ENCODE measurements around the gene COG2. TPM values are rescaled to one million over a fixed set of nuclear protein-coding genes. Genes with fewer than 3 reads are reported as not detected.

COG2 gene
- total and polyA plus RNA-seq, 2 of the 13 experiments (the other 11 are each of a cell fraction or from before 2014, with no cell fraction given), result 16.8 to 36.3 TPM

DNA sequence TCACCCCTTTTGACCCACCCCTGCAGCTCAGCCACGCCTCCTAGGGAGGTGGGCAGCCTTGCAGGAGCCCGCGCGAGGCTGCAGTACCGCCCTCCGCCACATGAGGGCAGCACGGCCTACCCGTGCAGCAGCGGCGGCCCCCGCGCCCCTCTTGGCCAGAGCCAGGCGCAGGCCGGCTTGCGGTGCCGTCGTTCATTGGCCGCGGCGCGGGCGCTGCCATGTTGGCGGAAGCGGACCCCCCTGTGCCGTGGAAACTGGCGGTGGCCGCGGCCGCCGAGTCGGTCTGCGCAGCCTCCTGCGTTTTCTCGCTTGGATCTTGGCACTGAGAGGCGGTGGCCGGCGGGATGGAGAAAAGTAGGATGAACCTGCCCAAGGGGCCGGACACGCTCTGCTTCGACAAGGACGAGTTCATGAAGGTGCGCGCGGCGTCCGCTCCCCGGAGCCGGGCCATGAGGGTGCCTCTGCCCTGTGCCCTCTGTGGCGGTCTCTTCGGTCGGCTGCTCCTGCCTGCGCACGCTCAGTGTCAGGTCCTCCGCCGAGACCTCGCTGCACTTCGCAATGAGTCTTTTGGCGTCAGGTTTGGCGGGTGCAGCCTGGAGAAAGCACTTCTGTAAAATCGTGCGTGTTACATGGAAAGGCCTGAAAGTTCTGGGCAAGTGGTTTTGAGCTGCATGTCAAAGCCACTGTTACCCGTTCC lies at the start of gene COG2 (continued):
- TF ChIP-seq, protein P1, sequence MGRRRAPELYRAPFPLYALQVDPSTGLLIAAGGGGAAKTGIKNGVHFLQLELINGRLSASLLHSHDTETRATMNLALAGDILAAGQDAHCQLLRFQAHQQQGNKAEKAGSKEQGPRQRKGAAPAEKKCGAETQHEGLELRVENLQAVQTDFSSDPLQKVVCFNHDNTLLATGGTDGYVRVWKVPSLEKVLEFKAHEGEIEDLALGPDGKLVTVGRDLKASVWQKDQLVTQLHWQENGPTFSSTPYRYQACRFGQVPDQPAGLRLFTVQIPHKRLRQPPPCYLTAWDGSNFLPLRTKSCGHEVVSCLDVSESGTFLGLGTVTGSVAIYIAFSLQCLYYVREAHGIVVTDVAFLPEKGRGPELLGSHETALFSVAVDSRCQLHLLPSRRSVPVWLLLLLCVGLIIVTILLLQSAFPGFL (CRISPR knock-in tag; IDR thresholded peaks at IDR 0.05), result no peak
- TF ChIP-seq, protein P2, sequence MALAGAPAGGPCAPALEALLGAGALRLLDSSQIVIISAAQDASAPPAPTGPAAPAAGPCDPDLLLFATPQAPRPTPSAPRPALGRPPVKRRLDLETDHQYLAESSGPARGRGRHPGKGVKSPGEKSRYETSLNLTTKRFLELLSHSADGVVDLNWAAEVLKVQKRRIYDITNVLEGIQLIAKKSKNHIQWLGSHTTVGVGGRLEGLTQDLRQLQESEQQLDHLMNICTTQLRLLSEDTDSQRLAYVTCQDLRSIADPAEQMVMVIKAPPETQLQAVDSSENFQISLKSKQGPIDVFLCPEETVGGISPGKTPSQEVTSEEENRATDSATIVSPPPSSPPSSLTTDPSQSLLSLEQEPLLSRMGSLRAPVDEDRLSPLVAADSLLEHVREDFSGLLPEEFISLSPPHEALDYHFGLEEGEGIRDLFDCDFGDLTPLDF (CRISPR knock-in tag; IDR thresholded peaks at IDR 0.05), result peak; percentile 66
- TF ChIP-seq NFYC (CRISPR knock-in tag; IDR thresholded peaks at IDR 0.05) (peak; percentile 92), ZNF75D (CRISPR knock-in tag; IDR thresholded peaks at IDR 0.05; ENCODE audit: borderline replicate concordance) (no peak), ZNF773 (CRISPR knock-in tag; IDR thresholded peaks at IDR 0.05; ENCODE audit: borderline replicate concordance) (peak; percentile 64; the same call in 1 of the 2 replicates), RORA (CRISPR knock-in tag; IDR thresholded peaks at IDR 0.05) (no peak), ASH2L (IDR thresholded peaks at IDR 0.05; ENCODE audit: insufficient read length, low read depth, low read length) (peak; percentile 99), HDAC6 (IDR thresholded peaks at IDR 0.05; ENCODE audit: low read depth, low read length) (no peak), ZNF20 (CRISPR knock-in tag; IDR thresholded peaks at IDR 0.05) (no peak), MYNN (CRISPR knock-in tag; IDR thresholded peaks at IDR 0.05; ENCODE audit: low read depth) (no peak)
- TF ChIP-seq, protein P3, sequence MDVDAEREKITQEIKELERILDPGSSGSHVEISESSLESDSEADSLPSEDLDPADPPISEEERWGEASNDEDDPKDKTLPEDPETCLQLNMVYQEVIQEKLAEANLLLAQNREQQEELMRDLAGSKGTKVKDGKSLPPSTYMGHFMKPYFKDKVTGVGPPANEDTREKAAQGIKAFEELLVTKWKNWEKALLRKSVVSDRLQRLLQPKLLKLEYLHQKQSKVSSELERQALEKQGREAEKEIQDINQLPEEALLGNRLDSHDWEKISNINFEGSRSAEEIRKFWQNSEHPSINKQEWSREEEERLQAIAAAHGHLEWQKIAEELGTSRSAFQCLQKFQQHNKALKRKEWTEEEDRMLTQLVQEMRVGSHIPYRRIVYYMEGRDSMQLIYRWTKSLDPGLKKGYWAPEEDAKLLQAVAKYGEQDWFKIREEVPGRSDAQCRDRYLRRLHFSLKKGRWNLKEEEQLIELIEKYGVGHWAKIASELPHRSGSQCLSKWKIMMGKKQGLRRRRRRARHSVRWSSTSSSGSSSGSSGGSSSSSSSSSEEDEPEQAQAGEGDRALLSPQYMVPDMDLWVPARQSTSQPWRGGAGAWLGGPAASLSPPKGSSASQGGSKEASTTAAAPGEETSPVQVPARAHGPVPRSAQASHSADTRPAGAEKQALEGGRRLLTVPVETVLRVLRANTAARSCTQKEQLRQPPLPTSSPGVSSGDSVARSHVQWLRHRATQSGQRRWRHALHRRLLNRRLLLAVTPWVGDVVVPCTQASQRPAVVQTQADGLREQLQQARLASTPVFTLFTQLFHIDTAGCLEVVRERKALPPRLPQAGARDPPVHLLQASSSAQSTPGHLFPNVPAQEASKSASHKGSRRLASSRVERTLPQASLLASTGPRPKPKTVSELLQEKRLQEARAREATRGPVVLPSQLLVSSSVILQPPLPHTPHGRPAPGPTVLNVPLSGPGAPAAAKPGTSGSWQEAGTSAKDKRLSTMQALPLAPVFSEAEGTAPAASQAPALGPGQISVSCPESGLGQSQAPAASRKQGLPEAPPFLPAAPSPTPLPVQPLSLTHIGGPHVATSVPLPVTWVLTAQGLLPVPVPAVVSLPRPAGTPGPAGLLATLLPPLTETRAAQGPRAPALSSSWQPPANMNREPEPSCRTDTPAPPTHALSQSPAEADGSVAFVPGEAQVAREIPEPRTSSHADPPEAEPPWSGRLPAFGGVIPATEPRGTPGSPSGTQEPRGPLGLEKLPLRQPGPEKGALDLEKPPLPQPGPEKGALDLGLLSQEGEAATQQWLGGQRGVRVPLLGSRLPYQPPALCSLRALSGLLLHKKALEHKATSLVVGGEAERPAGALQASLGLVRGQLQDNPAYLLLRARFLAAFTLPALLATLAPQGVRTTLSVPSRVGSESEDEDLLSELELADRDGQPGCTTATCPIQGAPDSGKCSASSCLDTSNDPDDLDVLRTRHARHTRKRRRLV (CRISPR knock-in tag; IDR thresholded peaks at IDR 0.05), result 0 out of 2 replicates have a peak, but pooled peaks have one; percentile 74
- TF ChIP-seq, protein P4, sequence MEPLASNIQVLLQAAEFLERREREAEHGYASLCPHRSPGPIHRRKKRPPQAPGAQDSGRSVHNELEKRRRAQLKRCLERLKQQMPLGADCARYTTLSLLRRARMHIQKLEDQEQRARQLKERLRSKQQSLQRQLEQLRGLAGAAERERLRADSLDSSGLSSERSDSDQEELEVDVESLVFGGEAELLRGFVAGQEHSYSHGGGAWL (CRISPR knock-in tag; IDR thresholded peaks at IDR 0.05), result peak; percentile 90; the same call in 1 of the 2 replicates
